Stimulated activated CD8-positive, alpha-beta memory T cell treated with anti-CD3 and anti-CD28 coated beads, Interleukin-15, amount 100 ng/mL, for 48 hours (primary cell): ENCODE measurements around the gene LMBRD2.

Experiments used
- DNase-seq, 2 donors: peaks; one replicate each; pipeline ENCODE4 v3.0.0-alpha.2; 2020; ENCODE audit warnings: low read depth in 2 of 2

Gene LMBRD2

GRCh38 chr5:36049949-36050348 is 101.7 kb downstream of the LMBRD2 start:
- DNase-seq: no peak
